GM23338 (cell line): ENCODE results near the gene ZNF280C. TPM values are rescaled to one million over a fixed set of nuclear protein-coding genes. Genes with fewer than 3 reads are reported as not detected.

ENCODE experiments used
- ATAC-seq: fragments of 200-7000 bp; cut with Tn5 transposase; 3 replicates; pipeline ENCODE4 v1.9.1; 2020
- DNase-seq: peaks from one replicate; pipeline ENCODE4 v3.0.0-alpha.2; 2015; ENCODE audit warnings: low spot score
- H2AFZ ChIP-seq: fragments of 200-600 bp; sonication (generic); 2 replicates; pipeline ENCODE4 v1.8.0; 2016; ENCODE audit warnings: antibody characterized with exemption, mild to moderate bottlenecking, moderate library complexity
- H3F3A ChIP-seq: fragments of 200-600 bp; sonication (generic); replicated peaks from 2 replicates; pipeline ENCODE4 v1.8.0; 2017; ENCODE audit warnings: antibody characterized with exemption, mixed run types, low read depth
- H3K27ac ChIP-seq: fragments of 200-600 bp; sonication (generic); 2 replicates; pipeline ENCODE4 v1.6.1; 2016; ENCODE audit warnings: low read depth
- H3K27me3 ChIP-seq: fragments of 200-600 bp; sonication (generic); 2 replicates; pipeline ENCODE4 v1.8.0; 2016; ENCODE audit warnings: mild to moderate bottlenecking, mixed run types, moderate library complexity; ENCODE audit not compliant: insufficient read depth
- H3K36me3 ChIP-seq: fragments of 200-600 bp; sonication (generic); 2 replicates; pipeline ENCODE4 v1.8.0; 2016; ENCODE audit warnings: mild to moderate bottlenecking; ENCODE audit not compliant: insufficient read depth
- H3K4me1 ChIP-seq: fragments of 200-600 bp; sonication (generic); 2 replicates; pipeline ENCODE4 v1.8.0; 2016; ENCODE audit warnings: mild to moderate bottlenecking, moderate library complexity; ENCODE audit not compliant: insufficient read depth
- H3K4me2 ChIP-seq: fragments of 200-600 bp; sonication (generic); 2 replicates; pipeline ENCODE4 v1.7.1; 2017; ENCODE audit warnings: mixed run types
- H3K4me3 ChIP-seq: fragments of 200-600 bp; sonication (generic); 2 replicates; pipeline ENCODE4 v1.6.1; 2016; ENCODE audit warnings: mixed run types
- H3K79me2 ChIP-seq: fragments of 200-600 bp; sonication (generic); replicated peaks from 2 replicates; pipeline ENCODE4 v1.8.0; 2017; ENCODE audit warnings: mild to moderate bottlenecking; ENCODE audit not compliant: insufficient read depth
- H3K9me2 ChIP-seq: fragments of 200-600 bp; sonication (generic); 2 replicates; pipeline ENCODE4 v1.8.0; 2017; ENCODE audit not compliant: insufficient read depth
- H4K20me1 ChIP-seq: fragments of 200-600 bp; sonication (generic); replicated peaks from 2 replicates; pipeline ENCODE4 v1.8.0; 2017; ENCODE audit warnings: mild to moderate bottlenecking; ENCODE audit not compliant: insufficient read depth
- H3K27ac Mint-ChIP-seq: 2 replicates; pipeline ENCODE4 v1.8.0; 2020; ENCODE audit warnings: inconsistent platforms, mild to moderate bottlenecking, moderate library complexity, mixed read lengths
- H3K27me3 Mint-ChIP-seq: 3 replicates; pipeline ENCODE4 v1.8.0; 2022; ENCODE audit warnings: low read depth, mild to moderate bottlenecking, moderate library complexity, mixed read lengths, inconsistent platforms; ENCODE audit not compliant: insufficient read depth, poor library complexity
- H3K36me3 Mint-ChIP-seq: 3 replicates; pipeline ENCODE4 v1.8.0; 2021; ENCODE audit warnings: low read depth, mild to moderate bottlenecking, inconsistent platforms, moderate library complexity, mixed read lengths
- H3K4me1 Mint-ChIP-seq: 3 replicates; pipeline ENCODE4 v1.8.0; 2020; ENCODE audit warnings: mild to moderate bottlenecking, inconsistent platforms, mixed read lengths
- H3K4me3 Mint-ChIP-seq: 3 replicates; pipeline ENCODE4 v1.8.0; 2021; ENCODE audit warnings: moderate library complexity, mild to moderate bottlenecking, inconsistent platforms, mixed read lengths
- H3K9me3 Mint-ChIP-seq: 3 replicates; pipeline ENCODE4 v1.8.0; 2020; ENCODE audit warnings: moderate library complexity, mild to moderate bottlenecking, inconsistent platforms, mixed read lengths
- CREB1 ChIP-seq: fragments of 250-450 bp; sonication (Bioruptor Pico); IDR thresholded peaks from 2 replicates; pipeline ENCODE4 v1.5.0; 2020; ENCODE audit warnings: low read depth, mild to moderate bottlenecking, moderate library complexity
- CTCF ChIP-seq, 2 experiments: fragments of 200-600 bp in 1 of 2; sonication (generic) in 1 of 2; conservative IDR thresholded peaks; 2 replicates each; pipeline versions ENCODE4 v1.5.1 to v1.6.1; 2016 to 2017; ENCODE audit warnings: antibody characterized with exemption in 2 of 2, low read depth in 2 of 2, mild to moderate bottlenecking in 2 of 2, moderate library complexity in 1 of 2
- ETS1 ChIP-seq: IDR thresholded peaks from 2 replicates; pipeline ENCODE4 v1.6.1; 2016; ENCODE audit warnings: antibody characterized with exemption
- EZH2 ChIP-seq: fragments of 200-600 bp; sonication (generic); IDR thresholded peaks from one replicate; pipeline ENCODE4 v1.8.0; 2017; ENCODE audit warnings: antibody characterized with exemption, mild to moderate bottlenecking, low read depth; ENCODE audit not compliant: unreplicated experiment
- EZH2phosphoT487 ChIP-seq: fragments of 200-600 bp; sonication (generic); IDR thresholded peaks from one replicate; pipeline ENCODE4 v1.8.1; 2018; ENCODE audit warnings: antibody characterized with exemption; ENCODE audit not compliant: unreplicated experiment
- ZNF114 ChIP-seq: fragments of 250-450 bp; sonication (Bioruptor Pico); IDR thresholded peaks from 2 replicates; pipeline ENCODE4 v1.5.0; 2020; ENCODE audit warnings: mild to moderate bottlenecking, moderate library complexity
- ZNF331 ChIP-seq: fragments of 250-450 bp; sonication (Bioruptor Pico); IDR thresholded peaks from 2 replicates; pipeline ENCODE4 v1.5.0; 2020; ENCODE audit warnings: low read depth, mild to moderate bottlenecking, moderate library complexity
- ZNF462 ChIP-seq: fragments of 250-450 bp; sonication (Bioruptor Pico); IDR thresholded peaks from 2 replicates; pipeline ENCODE4 v1.5.0; 2020; ENCODE audit warnings: mild to moderate bottlenecking, moderate library complexity
- polyA plus RNA-seq: library from polyadenylated mRNA; unstranded; fragments of >200 nt; fragmentation: Nextera tagmentation; extraction: Ambion mirVana; gene quantifications from 2 replicates; pipeline ENCODE4 v1.2.1, GENCODE V29; 2016
- total RNA-seq: library from RNA; depleted of rRNA; stranded (reverse); fragments of >200 nt; shearing (Covaris generic); gene quantifications from 2 replicates; pipeline ENCODE4 v1.2.3, GENCODE V29; 2014

Gene ZNF280C
- total and polyA plus RNA-seq, 2 experiments from 2014 or later: 7.9 to 14.4 TPM

DNA sequence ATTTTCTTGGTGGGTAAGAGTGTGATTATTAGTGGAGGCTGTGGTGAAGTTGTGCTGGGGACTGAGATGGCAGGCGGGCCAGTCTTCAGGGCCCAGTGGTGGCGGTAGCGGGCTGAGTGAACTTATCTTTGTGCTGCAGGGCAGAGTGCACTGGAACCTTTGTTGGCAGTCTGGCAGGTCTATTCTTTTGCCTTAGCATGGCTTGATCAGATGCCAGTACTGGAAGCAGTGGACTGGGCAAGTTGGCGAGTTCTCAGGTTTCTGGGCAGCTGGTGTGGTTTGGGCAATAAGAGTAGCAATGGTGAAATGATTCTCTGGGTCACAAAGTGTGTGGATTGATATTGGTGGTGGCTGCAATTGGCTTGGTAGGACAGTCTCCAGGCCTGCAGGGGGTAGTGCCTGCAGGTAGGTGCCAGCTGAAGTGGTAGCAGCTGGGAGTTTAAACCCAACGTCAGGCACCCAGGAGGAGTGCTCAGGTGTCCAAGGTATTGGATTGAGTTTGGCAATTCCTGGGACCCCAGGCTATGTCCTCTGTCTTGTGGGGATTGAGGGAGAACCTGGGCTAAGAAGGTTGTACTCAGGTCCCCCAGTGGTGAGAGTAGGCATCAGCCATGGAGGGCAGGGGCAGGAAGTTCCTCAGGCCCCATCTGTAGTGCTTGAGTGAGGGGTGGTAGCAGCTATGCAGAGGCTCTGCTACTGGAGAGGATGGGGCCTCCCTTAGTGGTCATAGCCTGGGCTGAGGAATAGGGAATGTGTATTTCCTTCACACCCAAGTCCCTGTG, 36.1 kb upstream of the ZNF280C start:
- H3K9me2 ChIP-seq: no peaks in the 10 kb centered on the region
- Mint-ChIP-seq H3K4me3 (no peak overlapping the region), H3K9me3 (no peaks in the 10 kb centered on the region), H3K36me3 (no peaks in the 10 kb centered on the region), H3K27me3 (no peaks in the 10 kb centered on the region), H3K4me1 (no peaks in the 10 kb centered on the region), H3K27ac (no peak overlapping the region)
- ATAC-seq (peak; percentile 76), DNase-seq (peak; percentile 25)
- no peaks in the 10 kb centered on the region for H3K4me1 ChIP-seq
- H3K79me2 ChIP-seq: no peaks in the 10 kb centered on the region
- no peak overlapping the region for H3K4me2 ChIP-seq
- no peak overlapping the region for H3K4me3 ChIP-seq
- no peak overlapping the region for H2AFZ ChIP-seq
- H3F3A ChIP-seq: no peaks in the 10 kb centered on the region
- no peaks in the 10 kb centered on the region for H4K20me1 ChIP-seq
- no peak overlapping the region for H3K27ac ChIP-seq
- TF ChIP-seq CREB1 (CRISPR knock-in tag) (no peak), CTCF (conservative IDR thresholded peaks at IDR 0.05; ENCODE audit: low read depth in 2 of 2) (peak in 1 of 2 experiments; percentile 15; a peak in 1 of 4 replicates)
- no peaks in the 10 kb centered on the region for H3K27me3 ChIP-seq
- H3K36me3 ChIP-seq: no peaks in the 10 kb centered on the region

DNA sequence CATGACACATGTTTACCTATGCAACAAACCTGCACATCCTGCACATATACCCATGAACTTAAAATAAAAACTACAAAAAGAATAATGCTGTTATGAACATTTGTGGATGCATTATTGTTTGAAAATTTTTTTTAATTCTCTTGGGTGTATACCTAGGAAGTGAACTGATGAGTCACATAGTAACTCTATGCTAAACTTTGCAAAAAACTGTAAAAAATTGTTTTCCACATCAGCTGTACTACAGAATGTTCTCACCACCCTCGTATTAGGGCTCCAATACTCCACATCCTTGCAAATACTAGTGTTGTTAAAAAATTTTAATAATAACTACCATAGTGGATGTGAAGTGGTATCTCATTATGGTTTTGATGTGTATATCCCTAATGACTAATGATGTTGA, 33.3 kb upstream of the ZNF280C start:
- Histone ChIP-seq H3K27me3 (no peaks in the 10 kb centered on the region), H3F3A (no peaks in the 10 kb centered on the region), H3K27ac (no peak overlapping the region), H2AFZ (no peak overlapping the region), H3K4me1 (no peaks in the 10 kb centered on the region), H4K20me1 (no peaks in the 10 kb centered on the region), H3K36me3 (no peaks in the 10 kb centered on the region), H3K9me2 (no peaks in the 10 kb centered on the region), H3K79me2 (no peaks in the 10 kb centered on the region), H3K4me3 (no peak overlapping the region), H3K4me2 (no peak overlapping the region)
- no peaks in the 10 kb centered on the region for H3K36me3 Mint-ChIP-seq
- no peak overlapping the region for H3K4me3 Mint-ChIP-seq
- no peak for DNase-seq
- H3K4me1 Mint-ChIP-seq: no peaks in the 10 kb centered on the region
- ATAC-seq: no peak
- H3K9me3 Mint-ChIP-seq: no peaks in the 10 kb centered on the region
- no peaks in the 10 kb centered on the region for H3K27me3 Mint-ChIP-seq
- H3K27ac Mint-ChIP-seq: no peak overlapping the region
- TF ChIP-seq EZH2: no peak
- TF ChIP-seq ZNF331 (CRISPR knock-in tag): no peak
- TF ChIP-seq ETS1: no peak
- TF ChIP-seq EZH2phosphoT487: no peak
- TF ChIP-seq ZNF462: no peak
- no peak for TF ChIP-seq ZNF114
- no peak for TF ChIP-seq CREB1 (CRISPR knock-in tag)
